Fibroblast of skin of right quadriceps (primary cell): Measurements from ENCODE around the gene HPX.

Source experiments
- DNase-seq: peaks from one replicate; pipeline ENCODE4 v3.0.0-alpha.2; 2013

HPX gene, protein sequence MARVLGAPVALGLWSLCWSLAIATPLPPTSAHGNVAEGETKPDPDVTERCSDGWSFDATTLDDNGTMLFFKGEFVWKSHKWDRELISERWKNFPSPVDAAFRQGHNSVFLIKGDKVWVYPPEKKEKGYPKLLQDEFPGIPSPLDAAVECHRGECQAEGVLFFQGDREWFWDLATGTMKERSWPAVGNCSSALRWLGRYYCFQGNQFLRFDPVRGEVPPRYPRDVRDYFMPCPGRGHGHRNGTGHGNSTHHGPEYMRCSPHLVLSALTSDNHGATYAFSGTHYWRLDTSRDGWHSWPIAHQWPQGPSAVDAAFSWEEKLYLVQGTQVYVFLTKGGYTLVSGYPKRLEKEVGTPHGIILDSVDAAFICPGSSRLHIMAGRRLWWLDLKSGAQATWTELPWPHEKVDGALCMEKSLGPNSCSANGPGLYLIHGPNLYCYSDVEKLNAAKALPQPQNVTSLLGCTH

DNA sequence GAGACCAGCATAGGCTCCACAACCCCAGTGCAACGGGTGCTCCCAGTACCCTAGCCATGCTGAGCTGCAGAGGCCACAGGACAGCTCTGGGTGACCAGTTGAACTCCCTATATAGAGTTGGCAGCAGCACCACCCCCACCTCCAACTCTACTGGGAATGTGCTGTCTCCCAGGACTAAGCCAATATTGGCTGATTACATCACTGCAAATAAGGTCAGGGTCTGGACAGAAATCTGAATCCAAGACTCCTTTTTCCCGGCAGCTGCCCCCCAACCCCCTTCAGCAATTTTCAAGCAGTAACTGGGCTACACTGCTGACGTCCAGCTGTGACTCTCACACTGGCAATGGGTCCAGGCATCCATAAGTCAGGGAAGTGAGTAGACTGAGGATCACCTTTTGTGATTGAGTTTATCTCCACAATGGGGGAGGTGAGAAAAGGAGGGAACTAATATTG, at the start of gene HPX:
HPX (minus strand) TSS at position 82 of the 453 bp plus-strand sequence; CDS start at position 58, 24 bp downstream.
- no peak for DNase-seq

DNA sequence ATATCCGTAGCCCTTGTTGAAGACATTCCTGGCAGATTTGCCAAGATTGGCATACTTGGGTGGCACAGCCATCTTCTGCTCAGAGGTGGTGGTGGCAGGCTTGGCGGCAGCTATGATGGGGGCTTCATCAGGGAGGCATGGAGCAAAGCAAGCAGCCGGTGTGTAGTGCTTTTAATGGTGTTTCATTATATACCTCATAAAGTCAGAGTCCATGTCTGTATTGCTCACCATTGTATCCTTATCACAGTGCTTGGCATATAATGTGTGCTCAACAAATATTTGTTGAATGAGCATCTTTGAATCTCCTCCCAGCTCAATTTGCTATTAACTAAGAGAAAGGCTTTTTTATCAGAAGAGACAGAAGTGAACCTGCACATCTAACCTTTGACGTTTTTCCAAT, 48.5 kb upstream of the HPX start:
- DNase-seq = no peak

DNA sequence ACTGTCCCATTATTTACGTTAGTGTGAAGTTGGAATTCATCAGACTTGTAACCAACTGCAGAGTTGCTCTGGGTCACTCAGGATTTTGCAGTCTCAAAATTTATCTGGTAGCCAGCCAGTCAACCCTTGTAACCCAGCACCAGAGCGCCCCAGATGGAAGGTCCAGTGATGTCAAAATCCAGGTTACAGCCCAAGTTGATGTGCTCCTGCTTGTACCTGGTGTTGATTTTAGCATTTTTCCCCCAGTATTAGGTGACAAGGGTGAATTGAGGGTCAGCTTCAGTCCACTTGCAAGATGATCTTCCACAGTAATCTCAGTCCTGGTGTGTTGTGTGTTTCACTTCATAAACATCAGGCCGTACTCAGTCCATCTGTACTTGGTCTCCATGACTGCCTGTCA, 48.0 kb upstream of the HPX start:
- DNase-seq = no peak

DNA sequence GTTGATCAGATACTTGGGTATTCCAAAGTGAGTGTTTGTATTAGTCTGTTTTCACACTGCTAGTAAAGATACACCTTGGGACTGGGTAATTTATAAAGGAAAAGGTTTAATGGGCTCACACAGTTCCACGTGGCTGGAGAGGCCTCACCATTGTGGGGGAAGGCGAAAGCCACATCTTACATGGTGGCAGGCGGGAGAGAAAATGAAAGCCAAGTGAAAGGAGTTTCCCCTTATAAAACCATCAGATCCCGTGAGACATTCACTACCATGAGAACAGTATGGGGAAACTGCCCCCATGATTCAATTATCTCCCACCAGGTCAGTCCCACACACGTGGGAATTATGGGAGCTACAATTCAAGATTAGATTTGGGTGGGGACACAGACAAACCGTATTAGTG, 47.6 kb upstream of the HPX start:
- DNase-seq = no peak

DNA sequence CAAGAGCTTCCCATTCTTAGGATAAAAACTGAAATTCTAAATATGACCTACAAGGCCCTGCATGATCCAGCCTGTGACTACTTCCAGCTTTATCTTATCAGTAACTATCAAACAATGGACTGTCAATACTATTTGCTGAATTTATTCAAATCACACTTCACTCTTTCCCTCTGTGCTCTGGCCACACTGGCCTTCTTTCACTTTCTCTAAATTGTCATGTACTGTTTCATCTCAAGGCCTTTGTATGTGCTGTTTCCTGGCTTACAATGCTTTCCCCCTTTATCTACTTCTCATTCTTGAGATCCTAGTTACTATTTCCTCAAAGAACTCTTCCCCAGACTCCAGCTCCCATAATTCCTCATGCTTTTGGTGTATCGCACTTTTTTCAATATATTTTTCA, 46.2 kb upstream of the HPX start:
- DNase-seq = no peak

DNA sequence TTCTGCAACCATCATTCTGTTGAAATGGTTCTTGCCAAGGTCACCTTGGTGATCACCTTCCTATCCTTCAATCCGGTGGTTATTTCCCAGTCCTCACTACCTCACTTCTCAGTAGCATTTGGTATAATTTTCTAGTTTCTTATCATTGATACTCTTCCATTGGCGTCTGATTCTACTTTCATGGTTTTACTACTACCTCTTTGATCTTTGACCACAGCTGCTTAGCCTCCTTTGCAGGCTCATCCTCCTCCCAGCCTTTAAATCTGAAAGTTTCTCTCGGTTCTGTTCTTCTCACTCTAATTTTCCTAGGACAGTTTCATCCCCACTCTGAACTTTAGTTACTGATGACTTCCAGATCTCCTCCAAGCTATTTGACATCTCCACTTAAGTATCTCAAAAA, 45.5 kb upstream of the HPX start:
- DNase-seq = no peak

DNA sequence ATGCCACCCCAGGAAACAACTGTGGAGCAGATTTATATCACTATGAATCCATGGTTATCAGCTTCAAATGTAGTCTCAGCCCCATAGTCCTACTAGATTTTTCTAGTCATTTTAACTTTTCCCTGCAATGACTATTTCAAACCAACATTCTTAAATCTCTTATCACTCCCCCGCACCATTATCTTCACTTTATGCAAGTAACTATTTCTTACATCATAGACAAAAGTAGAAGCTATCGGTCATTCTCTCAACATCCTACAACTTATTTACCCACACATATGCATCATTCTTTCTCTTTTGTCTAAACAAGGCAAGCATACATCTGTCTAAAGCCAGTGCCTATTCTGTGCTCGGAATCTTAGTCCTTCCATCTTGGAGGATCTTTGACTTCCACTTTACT, 44.9 kb upstream of the HPX start:
- no peak for DNase-seq

DNA sequence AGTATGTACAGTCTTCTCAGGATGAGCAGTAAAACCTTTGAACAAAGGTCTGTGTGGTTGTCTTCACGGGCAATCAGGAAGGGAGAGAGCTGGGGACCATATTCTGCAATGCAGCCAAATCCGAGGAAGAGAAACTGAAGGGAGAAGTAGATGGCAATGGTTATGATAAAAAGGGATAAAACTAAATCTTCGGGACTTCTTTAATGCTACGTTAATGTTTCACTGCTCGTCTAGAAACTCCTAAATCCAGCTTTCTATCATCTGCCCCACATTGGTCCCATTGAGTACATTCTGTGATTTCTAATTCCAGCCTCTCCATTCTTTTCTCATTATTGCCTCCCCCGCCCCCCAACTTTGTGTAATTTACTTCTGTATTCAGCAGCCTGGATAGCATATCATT, 42.2 kb upstream of the HPX start:
- DNase-seq = no peak

DNA sequence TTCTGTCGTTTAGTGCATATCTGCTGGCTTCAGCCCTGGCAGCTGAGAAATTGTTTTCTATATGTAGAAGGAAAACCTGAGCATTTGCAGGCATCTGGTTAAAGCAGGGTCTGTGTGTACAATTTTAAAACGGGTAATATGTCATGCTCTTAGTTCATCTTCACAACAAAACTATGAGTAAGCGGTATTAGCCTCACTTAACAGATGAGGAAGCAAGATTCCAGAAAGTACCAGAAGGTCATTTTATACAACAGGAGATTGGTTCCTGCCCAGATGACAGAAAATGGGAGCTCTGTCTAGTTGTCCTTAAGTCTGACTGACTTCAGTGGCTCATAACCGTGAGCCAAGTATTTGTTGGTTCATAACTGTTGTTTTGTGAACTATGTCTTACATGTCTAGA, 41.7 kb upstream of the HPX start:
- DNase-seq = no peak

DNA sequence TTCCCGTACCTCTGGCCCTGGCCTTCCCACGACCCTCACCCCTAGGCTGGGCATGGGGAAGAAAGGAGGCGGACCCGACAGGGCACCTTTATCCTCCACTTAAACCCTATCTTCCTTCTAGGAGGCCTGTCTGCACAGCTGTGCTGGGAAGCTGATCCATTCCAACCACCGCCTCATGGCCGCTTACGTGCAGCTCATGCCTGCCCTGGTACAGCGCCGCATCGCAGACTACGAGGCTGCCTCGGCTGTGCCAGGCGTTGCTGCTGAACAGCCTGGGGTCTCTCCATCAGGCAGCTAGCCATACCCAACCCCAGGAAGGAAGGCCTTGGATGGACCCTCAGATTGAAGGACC, 41.1 kb upstream of the HPX start:
- no peak for DNase-seq

DNA sequence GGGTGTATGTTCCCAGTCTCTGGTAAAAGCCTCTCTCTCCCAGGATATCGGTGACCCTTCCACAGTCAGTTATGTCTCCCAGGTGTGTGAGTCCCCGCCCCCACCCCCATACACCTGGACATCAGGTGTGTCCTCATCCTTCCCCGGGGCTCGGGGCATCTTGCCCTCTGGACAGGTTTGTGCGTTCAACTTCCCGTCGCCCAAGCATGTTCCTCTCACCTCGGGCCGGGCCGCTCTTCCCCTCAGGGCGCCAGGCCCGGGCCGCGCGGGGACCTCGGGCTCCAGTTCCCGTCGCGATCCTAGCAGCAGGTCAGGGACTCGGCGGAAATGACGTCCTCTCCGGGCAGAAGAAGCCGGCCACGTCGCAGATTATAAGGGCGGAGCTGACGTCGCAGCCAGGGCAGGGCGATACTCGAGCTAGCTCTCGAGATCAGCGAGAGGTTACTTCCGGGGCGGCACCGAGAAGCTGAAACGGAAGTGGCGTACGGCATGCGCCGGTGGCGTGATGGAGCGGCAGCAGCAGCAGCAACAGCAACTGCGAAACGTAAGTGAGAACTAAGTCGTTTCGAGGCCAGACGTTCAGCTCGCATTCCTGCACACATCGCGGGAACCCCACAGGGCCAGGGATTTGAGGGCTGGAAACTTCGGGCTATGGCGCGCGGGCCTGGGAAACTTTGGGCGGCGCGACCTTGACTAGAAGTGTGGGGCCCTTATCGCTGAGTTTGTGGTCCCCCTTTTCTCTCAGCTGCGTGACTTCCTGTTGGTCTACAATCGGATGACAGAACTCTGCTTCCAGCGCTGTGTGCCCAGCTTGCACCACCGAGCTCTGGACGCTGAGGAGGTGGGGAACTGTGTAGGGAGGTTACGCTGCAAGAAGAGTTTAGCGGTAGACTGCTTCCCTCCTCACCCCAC, 40.5 kb upstream of the HPX start, which contains the start of the genes ARFIP2 and TIMM10B:
ARFIP2 (minus strand) TSS at position 320 of the 912 bp plus-strand sequence. CDS start 910 bp downstream, outside the sequence.
TIMM10B (plus strand) TSS at position 490 of the 912 bp plus-strand sequence; CDS start at position 506, 16 bp downstream.
- DNase-seq = peak; percentile 98

DNA sequence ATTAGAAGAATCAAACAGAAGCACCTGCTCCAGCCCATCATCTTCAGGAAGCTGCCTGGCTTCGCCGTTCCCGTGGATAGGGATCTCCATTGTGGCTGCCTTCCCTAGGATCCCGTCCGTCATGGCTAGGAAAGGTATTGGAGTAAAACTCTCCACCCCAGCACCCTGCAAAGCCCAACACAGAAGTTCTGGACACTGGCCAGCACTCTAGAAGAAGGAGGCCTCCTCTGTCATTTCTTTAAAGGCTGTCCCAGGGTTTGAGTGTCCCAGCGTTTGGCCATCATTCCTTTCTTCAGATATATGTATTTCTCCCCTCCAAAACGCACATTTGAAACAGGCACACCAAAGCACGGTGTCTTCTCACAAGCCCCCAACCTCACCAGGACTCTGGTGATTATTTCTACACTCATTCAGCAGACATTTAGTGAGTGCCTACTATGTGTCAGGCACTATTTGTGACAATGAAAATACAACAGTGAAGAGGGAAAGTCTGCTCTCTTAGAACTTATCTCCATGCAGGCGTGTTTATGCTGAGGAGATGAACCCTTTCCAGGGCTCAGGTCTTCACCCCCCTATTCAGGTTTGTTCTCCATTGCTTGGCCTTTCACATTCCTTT, 39.6 kb upstream of the HPX start:
- DNase-seq = peak; percentile 11

DNA sequence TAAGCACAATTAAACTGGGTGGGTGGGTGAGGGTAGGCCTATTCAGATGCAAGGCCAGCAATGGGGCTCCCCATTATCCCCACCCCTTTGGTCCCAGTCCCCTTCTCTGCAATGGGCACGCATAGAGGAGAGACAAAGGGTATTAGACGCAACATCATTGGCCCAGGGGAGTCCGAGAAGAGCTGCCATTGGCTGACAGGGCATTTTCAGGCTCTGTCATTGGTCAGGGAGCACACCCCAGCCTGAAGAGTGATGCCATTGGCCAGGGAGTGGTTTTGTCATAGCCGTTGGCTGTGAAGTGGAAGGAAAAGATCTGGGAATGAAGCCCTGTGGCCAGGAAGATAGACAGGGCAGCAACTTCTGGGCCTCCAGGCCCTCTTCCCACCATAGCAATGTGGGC, 35.8 kb upstream of the HPX start:
- DNase-seq = no peak

DNA sequence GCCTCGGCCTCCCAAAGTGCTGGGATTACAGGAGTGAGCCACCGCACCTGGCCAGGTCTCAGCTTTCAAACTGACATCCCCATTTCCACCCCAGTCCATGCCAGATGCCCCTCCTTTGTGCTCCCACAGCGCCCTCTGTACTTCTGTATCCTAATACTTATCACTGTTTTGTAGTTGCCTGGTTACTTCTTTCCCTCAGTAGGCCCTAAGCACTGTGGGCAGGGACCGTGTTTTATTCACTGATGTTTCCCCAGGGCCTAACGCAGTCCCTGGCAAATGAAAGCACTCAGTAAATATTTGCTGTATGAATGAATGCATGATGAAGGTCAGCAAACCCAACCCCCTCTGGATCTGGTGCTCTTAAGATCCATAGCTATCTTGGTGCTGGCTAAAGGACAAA, 35.1 kb upstream of the HPX start:
- DNase-seq = no peak

DNA sequence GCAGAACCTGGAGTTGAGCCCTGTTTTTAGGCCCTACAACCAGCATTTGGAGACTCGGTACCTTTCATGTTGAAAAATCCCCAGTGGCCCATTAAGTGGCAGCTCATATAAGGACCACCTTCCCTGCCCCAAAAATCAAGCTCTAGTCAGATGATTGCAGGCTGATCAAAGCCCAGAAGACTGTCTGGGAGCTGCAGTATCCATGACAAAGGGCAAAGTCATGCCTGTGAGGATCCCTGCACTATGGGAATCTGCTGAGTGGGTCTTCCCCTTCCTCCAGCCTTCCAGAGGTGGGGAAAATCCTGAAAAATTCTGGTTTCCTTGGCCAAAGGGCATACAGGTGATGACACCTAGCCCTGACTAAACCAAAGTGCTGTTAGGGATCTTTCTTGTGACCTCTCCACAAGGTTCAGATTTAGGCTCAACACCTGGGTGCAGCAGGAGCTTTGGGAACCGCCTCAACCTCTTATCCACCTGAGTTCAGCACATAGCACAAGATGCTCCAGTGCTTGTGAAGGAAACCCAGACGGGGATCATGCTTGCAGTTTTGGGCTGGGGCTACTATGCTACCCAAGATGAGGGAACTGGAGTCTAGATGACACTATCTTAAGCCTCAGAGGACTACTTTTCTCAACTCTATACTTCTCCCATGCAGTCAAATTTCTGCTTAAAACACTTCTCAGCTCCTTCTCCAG, 34.2 kb upstream of the HPX start:
- DNase-seq = no peak

DNA sequence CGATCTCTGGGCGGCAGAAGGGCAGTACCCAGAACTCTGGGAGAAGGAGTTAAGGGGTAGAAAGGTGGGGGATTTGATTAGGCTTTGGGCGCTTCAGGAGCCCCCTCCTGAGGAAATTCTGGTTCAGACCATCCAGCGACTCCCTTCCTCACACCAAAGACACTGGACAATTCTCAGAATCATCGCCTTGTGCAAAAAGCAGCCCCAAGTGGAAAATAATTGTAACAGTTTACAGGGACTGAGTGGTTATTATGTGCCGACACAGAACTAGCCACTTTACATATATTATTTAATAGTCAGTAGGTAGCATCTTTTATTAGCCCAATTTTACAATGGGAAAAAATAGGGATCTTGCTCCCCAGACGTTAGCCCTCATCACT, 33.6 kb upstream of the HPX start:
- DNase-seq = no peak

DNA sequence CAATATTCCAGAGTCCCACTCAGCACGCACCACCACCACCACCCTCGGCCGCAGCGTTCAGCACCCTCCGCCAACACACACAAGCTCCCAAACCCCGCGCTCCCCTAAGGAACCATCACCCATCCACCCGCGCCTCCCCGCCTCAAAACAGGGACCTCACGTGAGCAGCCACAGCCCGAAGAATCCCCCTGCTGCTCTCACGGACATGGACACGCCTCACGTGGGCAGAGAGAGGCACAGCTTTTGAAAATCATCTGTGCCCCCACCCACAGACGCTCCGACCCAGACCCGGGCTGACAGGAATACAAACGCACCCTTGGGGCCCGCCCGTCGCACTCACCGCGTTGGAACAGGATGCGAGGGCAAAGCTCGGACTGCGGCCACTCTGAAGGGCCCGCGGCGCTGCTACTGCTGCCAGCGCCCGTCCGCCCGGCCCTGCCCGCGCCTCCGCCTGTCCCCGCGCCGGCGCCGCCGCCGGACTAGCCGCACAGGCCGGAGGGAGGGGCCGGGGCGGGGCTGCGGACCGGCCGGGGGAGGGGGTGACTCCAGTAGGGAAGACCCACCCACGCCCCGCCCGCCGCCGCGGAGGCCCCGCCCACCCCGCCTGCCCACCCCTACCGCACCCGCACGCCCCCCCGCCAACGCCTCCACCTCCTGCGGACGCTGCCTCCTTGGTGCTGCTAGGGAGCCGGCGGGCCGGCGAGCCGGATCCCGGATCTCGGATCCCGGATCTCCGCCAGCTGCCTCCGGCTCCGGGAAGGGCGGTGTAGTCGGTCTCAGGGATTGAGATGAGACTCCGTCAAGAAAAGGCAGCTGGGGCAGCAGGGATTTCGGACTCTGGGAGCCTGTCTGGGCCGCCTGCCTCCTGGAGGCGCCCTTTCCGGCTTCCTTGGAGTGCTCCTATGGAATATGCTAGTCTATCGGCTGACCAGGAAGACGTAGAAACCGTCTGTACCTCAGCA, 32.9 kb upstream of the HPX start, which contains the start of gene TRIM3:
TRIM3 (minus strand) TSS at position 491 of the 962 bp plus-strand sequence. CDS start 8,246 bp downstream, outside the sequence.
- peak; percentile 88 for DNase-seq

DNA sequence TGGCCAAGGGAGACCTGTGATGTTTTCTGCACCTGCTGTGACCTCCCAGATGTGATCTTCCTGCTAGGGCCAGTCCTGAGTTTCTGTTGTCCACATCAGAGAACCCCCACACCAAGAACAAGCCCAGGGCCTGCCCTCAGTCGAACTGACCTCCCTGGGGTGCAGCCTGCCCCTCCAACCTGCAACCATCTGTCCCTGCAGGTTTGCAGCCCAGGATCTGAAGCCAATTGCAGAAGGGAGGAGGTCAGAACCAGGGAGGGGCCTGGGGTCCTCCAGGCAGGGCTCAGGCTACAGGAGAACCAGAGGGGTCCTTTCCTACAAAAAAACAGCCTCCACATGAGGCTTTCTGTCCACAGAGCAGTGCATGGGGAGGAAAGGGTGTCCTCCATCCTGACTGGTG, 32.1 kb upstream of the HPX start:
- no peak for DNase-seq

DNA sequence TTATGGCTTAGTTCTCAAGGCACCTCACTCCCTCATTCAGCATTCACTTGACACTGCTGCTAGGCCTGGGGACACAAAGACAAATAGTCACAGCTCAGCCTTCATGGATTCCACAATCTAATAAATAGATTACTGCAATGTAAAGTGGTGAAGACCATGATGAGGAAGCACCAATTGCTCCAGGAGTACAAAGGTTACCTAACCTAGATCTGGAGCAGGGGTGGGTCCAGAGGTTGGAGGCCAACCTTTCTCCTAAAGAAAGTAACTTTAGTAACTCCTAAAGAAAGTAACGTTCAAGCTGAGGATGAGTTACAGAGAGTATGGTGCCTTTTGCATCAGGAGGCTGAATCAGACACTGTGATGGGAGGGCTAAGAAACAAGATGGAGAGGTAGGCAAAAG, 28.8 kb upstream of the HPX start:
- DNase-seq = no peak

DNA sequence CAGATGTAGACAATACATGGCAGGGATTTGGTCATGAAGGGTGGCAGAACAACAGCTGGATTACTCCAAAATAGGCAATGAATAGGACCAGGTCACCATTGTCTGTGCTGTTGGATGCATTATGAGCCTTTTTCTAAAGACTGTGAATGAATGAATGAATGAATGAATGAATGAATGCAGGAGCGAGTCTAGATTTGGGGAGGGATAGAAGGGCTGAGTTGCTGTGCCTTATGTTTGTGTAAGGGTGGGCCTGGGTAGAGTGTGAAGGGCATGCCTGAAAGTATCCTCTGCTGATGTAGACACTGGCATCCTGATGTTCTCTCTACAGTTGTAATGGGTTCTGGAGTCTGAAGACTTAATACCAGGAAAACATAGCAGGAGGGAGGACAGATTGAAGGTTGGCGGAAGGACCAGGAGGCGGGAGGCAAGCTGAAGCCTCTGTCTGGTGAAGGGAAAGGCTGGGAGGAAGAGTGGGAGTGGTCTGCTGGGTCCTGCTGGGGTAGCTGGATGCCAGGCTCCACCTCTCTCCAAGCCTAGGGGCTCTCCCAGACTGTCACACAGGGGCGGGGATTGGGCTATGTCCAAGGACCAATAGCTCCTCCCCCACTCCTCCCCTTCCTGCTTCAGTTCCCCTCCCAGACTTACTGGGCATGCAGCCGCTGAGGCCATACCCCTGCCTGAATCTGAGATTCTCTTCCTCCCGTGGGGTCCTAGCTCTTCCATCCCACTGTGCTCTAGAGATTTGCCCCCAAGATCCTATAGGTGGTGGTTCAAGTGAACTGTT, 28.1 kb upstream of the HPX start:
- DNase-seq = peak; percentile 85

DNA sequence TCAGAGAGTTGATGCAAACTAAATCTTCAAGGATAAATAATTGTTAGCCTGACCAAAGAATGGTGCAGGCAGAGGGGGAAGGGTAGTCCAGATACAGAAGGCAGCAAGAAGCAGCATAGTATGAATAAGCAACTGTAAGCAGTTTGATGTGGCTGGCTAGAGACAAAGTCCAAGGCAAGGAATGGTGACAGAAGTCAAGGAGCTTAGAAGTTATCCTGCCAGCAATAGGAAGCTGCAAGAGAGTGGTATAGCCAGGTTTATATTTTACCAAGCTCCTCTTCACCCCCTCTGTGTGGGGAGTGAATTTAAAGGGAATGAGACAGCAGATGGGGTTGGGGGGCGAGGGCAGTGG, 18.3 kb upstream of the HPX start:
- DNase-seq = no peak
